Esophagus muscularis mucosa (tissue), 4 donors: ENCODE results near the gene ITPR2. TPM values are rescaled to one million over a fixed set of nuclear protein-coding genes. Genes with fewer than 3 reads are reported as not detected.
"Not testable (repeated sequence)": the region's sequence is repeated elsewhere in the genome, so short reads cannot be mapped to it uniquely, and the experiment has no call there.

Experiments
- DNase-seq: peaks from one replicate; pipeline ENCODE4 v3.0.0-alpha.2; 2017; ENCODE audit errors: extremely low spot score
- H3K27ac ChIP-seq, 4 donors: fragments of 200-600 bp; sonication (generic); replicated peaks in 1 of 4; 1 replicate in 3 of 4; 2 replicates in 1 of 4; pipeline ENCODE4 v1.5.1; 2016 to 2019; ENCODE audit warnings: mild to moderate bottlenecking in 1 of 4
- H3K27me3 ChIP-seq, 4 donors: fragments of 200-600 bp; sonication (generic); one replicate each; pipeline versions ENCODE4 v1.5.1 to v1.6.0; 2016 to 2019
- H3K36me3 ChIP-seq, 4 donors: fragments of 200-600 bp; sonication (generic); one replicate each; pipeline ENCODE4 v1.5.1; 2016 to 2019
- H3K4me1 ChIP-seq, 4 donors: fragments of 200-600 bp; sonication (generic); one replicate each; pipeline ENCODE4 v1.5.1; 2016 to 2019
- H3K4me3 ChIP-seq, 4 donors: fragments of 200-600 bp; sonication (generic); 1 replicate in 2 of 4; 2 replicates in 2 of 4; pipeline ENCODE4 v1.5.1; 2016 to 2019; ENCODE audit warnings: mild to moderate bottlenecking in 4 of 4, moderate library complexity in 1 of 4
- H3K9me3 ChIP-seq, 4 donors: fragments of 200-600 bp; sonication (generic); 1 replicate in 3 of 4; 2 replicates in 1 of 4; pipeline ENCODE4 v1.5.1; 2016 to 2019
- CTCF ChIP-seq, 3 experiments: fragments of 200-600 bp in 2 of 3; fragments of 450-650 bp in 1 of 3; sonication (generic) in 2 of 3; IDR thresholded peaks; one replicate each; pipeline ENCODE4 v1.5.1; 2017 to 2019; ENCODE audit warnings: antibody characterized with exemption in 3 of 3, mild to moderate bottlenecking in 2 of 3, moderate library complexity in 1 of 3
- EP300 ChIP-seq: sonication (generic); formaldehyde crosslinking; IDR thresholded peaks from one replicate; pipeline ENCODE4 v1.6.1; 2017; ENCODE audit warnings: antibody characterized with exemption
- POLR2A ChIP-seq: fragments of 450-650 bp; IDR thresholded peaks from one replicate; pipeline ENCODE4 v1.6.1; 2017; ENCODE audit warnings: antibody characterized with exemption, moderate library complexity, mild to moderate bottlenecking, low read depth
- POLR2AphosphoS5 ChIP-seq, 2 donors: sonication (generic); formaldehyde crosslinking; IDR thresholded peaks; one replicate each; pipeline ENCODE4 v1.6.1; 2017; ENCODE audit warnings: antibody characterized with exemption in 2 of 2
- WGBS: methylation state at CpG from one replicate; pipeline ENCODE4 v1.1.5; 2018; 5-methylcytosine and 5-hydroxymethylcytosine counted together
- intact Hi-C: fragments of 100-400 bp; cut with DNase I; formaldehyde crosslinking; loops from one replicate; pipeline ENCODE4 v1.15.1; 2023
- total RNA-seq, 4 donors: library from RNA; depleted of rRNA; stranded (reverse); fragments of >200 nt; gene quantifications; one replicate each; pipeline versions ENCODE4 v1.1.0 to v1.2.1, GENCODE V29; 2016

The ITPR2 gene
- total RNA-seq, 4 donors from 2014 or later = 23.7 to 26.6 (median 25.4) TPM

- H3K4me1 ChIP-seq = no peaks in the 10 kb centered on the region
- no peaks in the 10 kb centered on the region for H3K9me3 ChIP-seq
- no peak overlapping the region for H3K27ac ChIP-seq
- H3K4me3 ChIP-seq = no peak overlapping the region
- no peak for DNase-seq
- intact Hi-C loops = no loop called here
- no peaks in the 10 kb centered on the region for H3K27me3 ChIP-seq
- H3K36me3 ChIP-seq = peaks cover 0 to 26% (median 8%) of the 10 kb centered on the region in 4 donors
- 98% methylated on average over 2 of the region's 2 CpGs for WGBS
- TF ChIP-seq EP300 (no peak), POLR2A (no peak), CTCF (IDR thresholded peaks at IDR 0.05) (no peak)
Observed at GRCh38 chr12:26443309-26443708, 389.7 kb downstream of the ITPR2 start.

DNA sequence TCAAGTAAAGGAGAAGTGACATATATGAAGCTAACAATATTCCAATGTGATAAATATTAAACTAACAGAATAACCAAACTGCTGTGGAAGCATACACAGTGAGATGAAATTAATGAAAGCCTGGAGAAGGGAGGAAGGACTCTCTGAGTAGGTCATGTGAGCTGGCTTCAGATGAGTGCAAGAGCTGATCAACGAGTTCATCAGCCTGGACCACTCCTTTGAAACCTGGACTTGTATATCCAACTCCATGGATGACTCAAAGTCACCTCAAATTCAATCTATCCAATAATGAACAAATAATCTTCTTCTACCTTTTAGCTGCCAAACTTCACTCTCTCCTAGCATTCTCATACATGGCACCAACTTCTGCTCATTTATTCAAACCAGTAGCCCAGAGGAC, 391.6 kb downstream of the ITPR2 start:
- Histone ChIP-seq H3K4me3 (no peak overlapping the region), H3K9me3 (no peaks in the 10 kb centered on the region), H3K4me1 (peaks cover 0 to 4% (median 2%) of the 10 kb centered on the region in 4 donors), H3K36me3 (peaks cover 0 to 26% (median 8%) of the 10 kb centered on the region in 4 donors), H3K27me3 (no peaks in the 10 kb centered on the region), H3K27ac (no peak overlapping the region)
- WGBS = 100% methylated on average over 1 of the region's 1 CpG
- no peak for DNase-seq
- no peak for TF ChIP-seq POLR2AphosphoS5 (IDR thresholded peaks at IDR 0.05)
- TF ChIP-seq POLR2A = no peak
- no peak for TF ChIP-seq EP300
- no peak for TF ChIP-seq CTCF (IDR thresholded peaks at IDR 0.05)
- intact Hi-C loops = no loop called here

DNA sequence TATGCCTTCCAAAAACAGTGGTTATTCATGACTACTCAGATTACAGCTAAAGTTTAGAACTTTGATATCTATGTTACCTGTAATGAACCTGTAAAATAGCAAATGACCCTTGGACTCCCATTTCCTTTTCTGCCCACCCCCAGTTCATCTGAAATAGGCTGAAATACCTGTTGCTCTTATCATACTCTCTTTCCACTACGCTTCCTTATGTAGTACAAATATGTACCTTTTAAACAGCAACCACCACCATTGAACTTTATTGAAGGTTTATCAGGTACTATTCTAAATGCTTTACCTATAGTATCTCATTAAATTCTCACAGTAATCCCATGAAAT, 398.0 kb downstream of the ITPR2 start:
- H3K9me3 ChIP-seq = no peaks in the 10 kb centered on the region

DNA sequence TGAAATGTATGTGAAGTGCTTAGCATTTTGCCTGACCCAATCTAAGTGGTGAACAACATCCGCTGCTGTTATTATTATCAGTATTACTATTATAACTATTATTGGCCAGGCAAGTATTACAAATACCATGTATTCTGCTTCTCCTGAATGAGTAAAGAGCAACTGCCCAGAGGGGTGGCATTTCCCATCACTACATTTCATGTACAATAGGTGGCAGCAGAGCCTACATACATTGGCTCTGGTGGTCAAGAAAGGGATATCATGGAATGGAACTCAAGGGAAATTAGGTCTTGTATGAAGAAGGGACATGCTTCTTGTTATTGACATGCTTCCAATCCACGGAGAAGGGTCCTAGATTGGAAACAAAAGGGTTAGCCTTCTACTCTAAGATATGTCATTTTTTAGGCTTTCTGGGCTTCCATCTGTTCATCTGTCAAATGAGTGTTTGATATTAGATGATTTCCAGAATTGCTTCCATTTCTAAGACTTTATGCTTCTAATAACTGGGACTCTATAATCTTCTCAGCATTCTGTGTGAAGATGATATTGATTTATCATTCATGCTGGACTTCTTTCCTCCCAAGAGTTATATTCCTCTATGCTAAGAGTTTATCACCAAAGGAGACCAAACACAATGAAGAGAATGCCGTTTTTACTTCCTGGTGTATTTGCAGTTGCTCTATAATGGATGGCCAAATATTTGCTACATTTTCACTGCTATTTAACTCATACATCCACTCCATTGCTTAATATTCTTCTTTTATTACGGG, 398.5 kb downstream of the ITPR2 start:
- Histone ChIP-seq H3K4me1 (peaks cover 0 to 4% (median 2%) of the 10 kb centered on the region in 4 donors), H3K27me3 (no peaks in the 10 kb centered on the region), H3K27ac (no peak overlapping the region), H3K4me3 (no peak overlapping the region), H3K9me3 (no peaks in the 10 kb centered on the region), H3K36me3 (peaks cover 0 to 5% (median 5%) of the 10 kb centered on the region in 4 donors)
- 86% methylated on average over 4 of the region's 4 CpGs for WGBS
- DNase-seq = no peak
- TF ChIP-seq CTCF (IDR thresholded peaks at IDR 0.05) = peak; percentile 50 to 74 (median 58)
- no peak for TF ChIP-seq EP300
- intact Hi-C loops = loop anchor here (10.0 kb wide), 2 partner anchors 220 to 330 kb away; no protein-coding TSS in a partner anchor

More for the DNA sequence above, 398.0 kb downstream of the ITPR2 start:
- Histone ChIP-seq H3K4me3 (no peak overlapping the region), H3K27me3 (no peaks in the 10 kb centered on the region), H3K4me1 (peaks cover 0 to 4% (median 2%) of the 10 kb centered on the region in 4 donors), H3K36me3 (peaks cover 0 to 10% (median 5%) of the 10 kb centered on the region in 4 donors), H3K27ac (no peak overlapping the region)
- intact Hi-C loops = loop anchor here (10.0 kb wide), 2 partner anchors 220 to 330 kb away; no protein-coding TSS in a partner anchor
- no peak for TF ChIP-seq EP300
- WGBS = 100% methylated on average over 1 of the region's 1 CpG
- DNase-seq = no peak

DNA sequence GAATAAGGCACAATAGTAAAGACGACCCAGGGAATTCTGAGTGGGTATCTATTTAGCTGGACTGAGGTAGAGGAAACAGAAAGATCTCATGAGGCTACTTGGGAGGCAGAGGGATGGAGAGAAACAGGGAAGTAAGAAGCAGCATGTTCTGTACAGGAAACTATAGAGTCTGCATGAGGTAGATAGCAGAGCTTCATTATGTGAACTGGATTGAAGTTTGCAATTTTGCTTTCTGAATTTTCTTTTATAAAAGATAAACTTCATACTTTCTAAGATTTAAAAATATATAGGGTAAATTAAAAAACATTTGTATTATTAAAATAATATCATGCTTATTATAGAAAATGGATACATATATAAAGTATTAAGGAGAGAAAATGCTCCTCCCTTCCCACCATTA, 399.3 kb downstream of the ITPR2 start:
- H3K9me3 ChIP-seq, H3K4me1 ChIP-seq, H3K4me3 ChIP-seq, H3K27ac ChIP-seq, H3K36me3 ChIP-seq, DNase-seq, H3K27me3 ChIP-seq: not testable (repeated sequence)
- 89% methylated on average over 1 of the region's 1 CpG for WGBS
- intact Hi-C loops = loop anchor here (10.0 kb wide), 2 partner anchors 221 to 329 kb away; no protein-coding TSS in a partner anchor
